ENCODE measurements around the gene WSCD1.

Gene WSCD1

DNA sequence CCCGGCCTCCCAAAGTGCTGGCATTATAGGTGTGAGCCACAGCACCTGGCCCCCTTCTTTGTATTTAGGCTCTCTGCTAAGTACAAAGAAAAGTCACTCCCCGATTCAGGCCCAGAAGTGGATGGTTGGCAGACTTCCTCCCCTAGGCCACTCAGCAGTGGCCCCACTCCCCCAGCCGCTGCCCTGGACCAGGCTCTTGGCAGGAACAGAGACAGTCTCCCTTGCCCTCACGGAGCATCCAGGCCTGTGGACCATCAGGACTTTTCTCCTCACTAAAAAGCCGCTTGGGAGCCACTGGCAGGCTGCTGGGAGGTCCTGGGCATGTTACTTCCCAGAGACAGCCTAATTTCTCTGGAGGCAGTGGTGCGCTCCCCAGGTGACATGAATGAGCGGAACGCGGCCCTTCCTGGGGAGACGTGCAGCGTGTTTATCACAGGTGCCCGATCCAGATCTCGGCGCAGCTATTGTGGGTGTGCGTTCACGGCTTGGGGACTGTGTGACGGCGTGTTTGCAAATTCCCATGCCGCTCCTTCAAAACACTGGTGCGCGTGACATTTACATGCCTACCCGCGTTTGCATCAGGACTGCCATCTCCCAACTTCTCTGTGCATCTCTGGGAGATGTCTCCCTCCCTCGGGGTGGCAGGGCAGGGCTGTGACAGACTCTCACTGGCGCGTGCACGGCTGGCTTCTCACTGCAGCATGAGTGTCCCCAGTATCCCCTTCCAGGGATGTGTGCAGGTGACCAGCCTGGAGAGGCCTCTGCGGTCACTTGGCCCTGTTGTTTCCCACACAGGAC lies 16.6 kb downstream of the WSCD1 start:
- DNase-seq = no peak

- no peak for DNase-seq
Measured at GRCh38 chr17:6088141-6088540, 18.0 kb downstream of the WSCD1 start.

DNA sequence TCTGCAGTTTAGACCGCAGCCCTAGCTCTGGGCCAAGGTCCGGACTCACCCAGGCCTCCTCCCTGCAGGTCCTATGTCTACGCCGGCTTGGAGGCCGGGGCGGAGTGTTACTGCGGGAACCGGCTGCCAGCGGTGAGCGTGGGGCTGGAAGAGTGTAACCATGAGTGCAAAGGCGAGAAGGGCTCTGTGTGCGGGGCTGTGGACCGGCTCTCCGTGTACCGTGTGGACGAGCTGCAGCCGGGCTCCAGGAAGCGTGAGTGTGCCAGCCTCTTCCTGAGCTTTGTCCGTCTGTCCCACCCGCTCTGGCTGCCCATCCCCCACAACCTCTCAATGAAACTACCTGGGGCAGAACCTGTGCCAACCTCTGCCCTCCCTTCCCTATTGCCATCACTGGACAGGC lies 20.1 kb downstream of the WSCD1 start:
- DNase-seq = no peak

DNA sequence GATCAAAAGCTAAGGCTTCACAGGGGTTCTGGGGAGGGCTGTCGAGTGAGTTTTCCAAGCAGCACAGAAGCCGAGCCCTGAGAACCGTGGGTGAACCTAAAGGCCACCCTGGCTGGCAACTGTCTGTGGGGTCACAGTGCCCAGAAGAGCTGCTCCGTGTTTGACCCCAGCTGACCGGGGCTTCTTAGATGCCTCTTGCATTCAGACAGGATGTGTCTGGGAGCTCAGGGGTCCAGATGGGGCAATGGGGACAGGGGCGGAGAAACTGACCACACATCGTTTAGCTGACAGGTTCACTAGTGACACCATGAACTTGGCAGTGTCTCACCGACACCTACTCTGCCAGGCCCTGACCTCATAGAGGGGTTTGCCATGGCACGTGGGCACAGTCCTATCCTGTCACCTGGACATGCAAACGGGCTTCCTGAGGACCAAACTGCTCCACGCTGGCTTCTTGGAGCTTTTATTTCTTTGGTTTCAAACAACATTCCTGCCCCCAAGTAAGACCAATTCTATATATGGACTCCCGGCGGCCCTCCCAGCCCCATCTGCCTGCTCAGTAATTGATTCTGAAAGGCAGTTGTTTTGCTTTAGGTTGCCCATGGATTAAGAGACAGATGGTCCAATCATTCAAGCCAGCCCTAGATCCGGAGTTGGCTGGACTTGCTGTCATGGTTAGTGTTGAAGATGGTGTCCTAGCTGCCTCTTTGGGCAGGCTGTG lies 22.2 kb downstream of the WSCD1 start:
- DNase-seq = peak; percentile 57

GRCh38 chr17:6092903-6093468 lies 22.8 kb downstream of the WSCD1 start:
- no peak for DNase-seq

DNA sequence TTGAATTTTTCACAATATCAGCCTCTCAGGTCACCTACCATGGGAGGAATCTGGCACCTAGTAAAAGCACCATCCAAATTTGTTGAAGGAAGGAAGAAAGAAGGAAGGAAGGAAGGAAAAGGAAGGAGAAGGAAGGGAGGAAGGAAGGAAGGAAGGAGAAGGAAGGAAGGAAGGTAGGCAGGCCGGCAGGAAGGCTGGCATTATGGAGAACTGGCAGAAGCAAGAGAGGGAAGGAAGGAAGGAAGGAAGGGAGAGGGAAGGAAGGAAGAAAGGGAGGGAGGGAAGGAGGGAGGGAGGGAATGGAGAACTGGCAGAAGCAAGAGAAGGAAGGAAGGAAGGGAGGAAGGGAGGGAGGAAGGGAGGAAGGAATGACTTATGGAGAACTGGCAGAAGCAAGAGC lies 24.3 kb downstream of the WSCD1 start:
- DNase-seq = no peak

DNA sequence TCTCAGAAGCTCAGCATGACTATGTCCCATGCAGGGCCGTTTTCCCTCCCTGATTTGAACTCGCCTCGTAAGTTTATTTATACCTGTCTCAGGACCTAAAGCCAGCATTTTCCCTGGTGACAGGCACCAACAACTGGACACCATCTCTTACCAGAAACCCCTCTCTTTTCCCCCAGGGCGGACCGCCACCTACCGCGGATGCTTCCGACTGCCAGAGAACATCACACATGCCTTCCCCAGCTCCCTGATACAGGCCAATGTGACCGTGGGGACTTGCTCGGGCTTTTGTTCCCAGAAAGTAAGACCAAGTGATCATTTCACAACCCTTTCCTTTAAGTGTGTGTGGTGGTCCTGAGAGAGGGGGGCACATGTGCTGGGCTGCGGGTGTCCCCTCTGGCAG lies 24.7 kb downstream of the WSCD1 start:
- DNase-seq = no peak

DNA sequence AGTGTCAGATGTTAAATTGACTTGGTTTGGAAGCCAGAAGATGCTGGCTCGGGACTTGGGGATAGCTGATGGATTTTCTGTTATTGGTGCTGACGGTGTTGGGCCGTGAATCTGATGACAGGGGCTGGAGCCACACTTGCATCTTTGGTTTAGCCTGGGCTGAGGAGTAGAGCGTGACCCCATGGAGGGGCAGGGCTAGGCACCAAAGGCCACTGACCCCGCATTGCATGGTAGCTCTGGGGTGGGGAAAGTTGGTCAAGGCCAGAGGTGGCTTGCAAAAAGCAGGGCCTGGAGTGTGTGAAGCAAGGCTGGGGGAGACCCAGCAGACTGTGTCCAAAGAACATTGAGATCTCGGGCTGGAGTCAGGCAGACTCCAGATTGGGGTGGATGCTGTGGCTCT lies 25.3 kb downstream of the WSCD1 start:
- DNase-seq = no peak

- DNase-seq = no peak
Measured at GRCh38 chr17:6096201-6097004, 26.2 kb downstream of the WSCD1 start.

GRCh38 chr17:6097005-6097279 lies 26.8 kb downstream of the WSCD1 start:
- no peak for DNase-seq

DNA sequence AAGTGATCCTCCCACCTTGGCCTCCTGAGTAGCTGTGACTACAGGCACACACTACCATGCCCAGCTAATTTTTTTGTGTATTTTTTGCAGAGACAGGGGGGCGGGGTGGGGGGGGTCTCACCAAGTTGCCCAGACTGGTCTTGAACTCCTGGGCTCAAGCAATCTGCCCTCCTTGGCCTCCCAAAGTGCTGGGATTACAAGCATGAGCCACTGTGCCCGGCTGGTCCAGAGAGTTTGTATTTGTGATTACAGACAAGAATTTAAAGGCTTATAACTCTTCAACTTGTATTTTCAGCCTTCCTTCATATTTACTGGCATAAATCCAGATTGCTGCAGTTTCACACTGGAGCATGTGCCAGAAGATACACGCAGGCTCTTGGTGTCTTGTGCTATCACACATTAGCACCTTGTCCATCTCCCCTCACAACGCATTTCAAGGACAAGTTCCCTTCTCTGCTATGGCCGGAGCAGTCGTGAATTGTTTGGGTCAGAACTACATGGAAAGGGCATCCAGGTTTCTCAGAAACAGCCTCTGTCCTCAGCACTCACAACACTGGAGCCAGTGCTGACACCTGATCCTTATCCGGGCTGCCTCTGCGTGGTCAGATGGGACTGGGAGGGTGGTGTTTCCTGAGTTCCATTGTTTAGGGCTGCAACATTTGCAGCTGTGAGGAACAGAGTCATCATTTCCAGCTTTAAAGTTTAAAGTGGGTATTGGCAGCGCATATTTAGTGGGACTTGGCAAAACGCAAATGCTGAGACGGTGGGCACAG lies 28.1 kb downstream of the WSCD1 start:
- peak; percentile 53 for DNase-seq

GRCh38 chr17:6098823-6099180 lies 28.6 kb downstream of the WSCD1 start:
- peak; percentile 49 for DNase-seq

GRCh38 chr17:6099492-6099891 lies 29.3 kb downstream of the WSCD1 start:
- no peak for DNase-seq

DNA sequence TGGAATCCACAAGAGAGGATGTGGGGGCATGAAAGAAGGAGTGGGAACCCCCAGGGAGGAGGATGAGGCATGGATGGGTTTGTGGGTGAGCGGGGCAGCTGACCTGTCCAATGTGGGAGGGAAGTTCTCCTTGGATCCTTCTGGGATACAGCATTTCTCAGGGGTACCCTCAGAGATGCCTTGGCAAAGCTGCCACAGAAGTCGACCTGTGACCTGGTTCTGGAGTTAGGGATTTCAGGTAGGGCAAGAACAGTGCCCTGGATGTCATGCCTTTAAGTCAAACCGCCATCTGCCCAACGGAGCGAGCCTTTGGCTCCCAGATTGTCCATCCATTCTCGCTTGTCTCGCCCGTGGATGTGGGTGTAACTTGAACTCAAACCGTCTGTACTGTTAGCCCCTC lies 30.0 kb downstream of the WSCD1 start:
- DNase-seq = no peak

- DNase-seq = no peak
Measured at GRCh38 chr17:6100891-6101500, 30.8 kb downstream of the WSCD1 start.

- no peak for DNase-seq
Measured at GRCh38 chr17:6101706-6102105, 31.5 kb downstream of the WSCD1 start.

DNA sequence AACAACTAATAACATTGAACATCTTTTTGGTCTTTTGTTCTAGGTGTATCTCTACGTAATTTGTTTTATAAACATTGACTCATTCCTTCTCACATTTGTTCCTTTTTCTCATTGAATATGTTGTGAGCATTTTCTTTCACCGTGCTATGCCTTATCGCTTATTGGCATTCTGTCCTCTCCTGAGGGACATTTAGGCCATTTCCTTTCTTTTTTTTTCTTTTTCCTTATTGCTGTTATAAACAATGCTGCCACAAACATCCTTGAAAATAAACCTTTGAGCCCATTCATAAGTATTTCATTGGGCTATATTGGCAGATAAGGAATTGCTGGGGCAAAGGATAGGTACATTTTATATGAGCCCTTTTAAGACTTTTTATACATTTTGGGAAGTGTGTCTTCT lies 32.4 kb downstream of the WSCD1 start:
- no peak for DNase-seq

DNA sequence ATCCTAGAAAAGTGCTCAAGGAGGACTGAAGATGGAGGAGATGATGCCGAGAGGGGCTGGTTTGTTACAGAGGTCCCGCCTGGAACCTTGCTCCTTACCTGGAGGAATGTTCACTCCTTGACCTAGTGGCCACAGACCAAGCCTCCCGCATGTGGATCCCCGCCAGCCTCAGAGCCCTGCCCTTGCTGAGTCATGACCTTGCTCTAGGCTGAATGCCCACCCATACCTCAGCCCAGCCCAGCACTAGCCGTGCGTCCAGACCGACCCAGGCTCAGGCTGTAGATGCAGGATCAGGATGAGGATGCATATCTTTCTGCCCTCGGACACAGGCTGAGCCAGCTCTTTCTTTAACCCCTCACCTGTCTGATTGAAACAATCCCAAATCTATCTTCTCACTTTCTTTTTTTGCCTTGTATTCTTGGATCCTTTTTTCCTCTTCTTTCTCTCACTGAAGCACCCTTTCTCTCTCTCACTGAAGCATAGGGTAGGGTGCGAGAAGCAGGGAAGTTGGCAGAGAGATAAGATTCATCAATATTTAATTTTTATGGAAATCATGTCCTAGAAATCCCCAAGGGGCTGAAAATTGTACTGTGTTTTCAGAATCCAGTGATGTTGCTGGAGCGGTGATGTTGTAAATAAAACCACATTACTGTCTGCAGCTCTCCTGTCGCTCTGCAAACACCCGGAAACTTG lies 34.9 kb downstream of the WSCD1 start:
- no peak for DNase-seq

DNA sequence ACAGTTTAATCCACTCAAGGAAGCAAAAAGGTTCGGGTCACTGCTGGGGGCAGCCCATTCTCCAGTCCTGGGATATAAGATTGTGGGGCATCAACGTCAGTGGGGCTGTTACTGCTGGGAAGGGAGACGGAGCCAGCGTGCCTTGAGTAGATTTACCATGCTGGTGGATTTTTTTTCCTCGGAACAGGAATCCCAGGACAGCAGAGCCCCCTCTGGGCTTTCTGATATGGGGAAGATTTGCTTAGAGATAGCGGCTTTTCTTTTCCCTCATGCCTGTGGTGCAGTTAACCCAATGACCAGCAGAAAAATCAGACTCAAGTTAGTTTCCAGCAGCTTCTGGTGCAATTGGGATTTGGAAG lies 35.4 kb downstream of the WSCD1 start:
- DNase-seq = no peak

GRCh38 chr17:6106212-6106611 lies 36.0 kb downstream of the WSCD1 start:
- no peak for DNase-seq

GRCh38 chr17:6107791-6108190 lies 37.6 kb downstream of the WSCD1 start:
- DNase-seq = no peak

DNA sequence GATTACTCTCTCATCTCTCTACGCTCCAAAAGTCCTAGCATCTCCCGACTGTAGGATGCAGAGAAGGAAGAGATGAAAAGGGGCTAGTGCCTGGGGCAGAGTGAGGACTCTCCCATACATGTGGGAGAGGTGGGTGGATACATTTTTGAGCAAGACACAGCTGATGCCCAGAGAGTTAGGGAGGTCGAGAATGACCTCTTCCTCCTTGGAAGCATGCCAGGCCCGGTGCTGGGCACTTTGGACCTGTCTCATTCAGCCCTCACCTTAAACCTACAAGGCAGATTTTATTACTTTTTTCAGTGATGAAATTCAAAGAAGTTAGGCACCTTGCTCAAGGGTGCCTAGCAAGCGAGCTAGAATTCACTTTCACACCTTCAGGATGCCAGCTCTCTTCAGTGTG lies 38.2 kb downstream of the WSCD1 start:
- DNase-seq = no peak

All from left hindlimb (tissue), 1 donor.